GM15510 (cell line): ENCODE measurements around the gene MUSK.

Experiments
- POLR2A ChIP-seq: IDR thresholded peaks from 3 replicates; pipeline ENCODE4 v1.6.1; 2011; ENCODE audit warnings: borderline replicate concordance; ENCODE audit not compliant: insufficient read length; ENCODE audit errors: extremely low read depth

Gene MUSK

GRCh38 chr9:110837401-110838005 lies 168.9 kb downstream of the MUSK start:
- no peak for TF ChIP-seq POLR2A

- TF ChIP-seq POLR2A, result no peak
Measured at GRCh38 chr9:110842169-110842568, 173.6 kb downstream of the MUSK start.

DNA sequence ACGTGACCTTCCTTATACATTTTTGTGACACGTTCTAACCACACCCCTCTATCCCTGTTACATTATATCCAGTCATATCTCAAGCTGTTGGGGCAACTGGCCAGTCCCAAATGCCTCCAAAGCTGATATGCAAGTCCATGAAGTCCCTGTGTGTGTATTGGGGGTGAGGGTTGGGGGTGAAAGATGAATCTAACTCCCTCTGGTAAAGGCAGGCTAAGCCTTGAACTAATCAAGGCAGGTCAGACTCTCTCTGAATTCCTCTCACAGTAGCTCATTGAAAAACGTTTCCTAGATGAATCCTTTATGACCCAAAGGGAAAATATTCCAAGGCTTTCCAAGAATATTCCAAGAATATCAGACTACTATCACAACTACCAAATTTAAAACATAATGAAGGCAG lies 174.4 kb downstream of the MUSK start:
- TF ChIP-seq POLR2A, result no peak

DNA sequence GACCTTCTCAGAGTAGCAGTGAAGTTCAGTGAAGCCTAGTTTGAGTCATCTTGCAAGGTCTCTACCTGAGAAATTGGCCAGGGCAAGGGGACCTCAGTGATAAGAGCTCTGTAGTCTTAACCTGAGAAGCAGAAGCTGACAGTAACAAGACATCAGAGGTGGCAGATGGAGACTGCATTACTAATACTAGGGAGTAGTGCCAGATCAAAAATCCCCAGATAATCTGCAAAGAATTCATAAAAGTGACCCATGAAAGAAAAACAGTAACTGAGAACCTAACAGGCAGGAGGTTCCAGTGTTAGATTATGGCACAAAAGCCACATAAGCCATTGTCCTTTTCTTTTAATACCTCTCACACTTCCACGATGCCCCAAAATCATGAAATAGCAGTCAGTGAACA lies 175.5 kb downstream of the MUSK start:
- TF ChIP-seq POLR2A, result no peak

GRCh38 chr9:110846215-110846614 lies 177.6 kb downstream of the MUSK start:
- TF ChIP-seq POLR2A, result no peak

- TF ChIP-seq POLR2A, result no peak
Measured at GRCh38 chr9:110847671-110848070, 179.1 kb downstream of the MUSK start.

DNA sequence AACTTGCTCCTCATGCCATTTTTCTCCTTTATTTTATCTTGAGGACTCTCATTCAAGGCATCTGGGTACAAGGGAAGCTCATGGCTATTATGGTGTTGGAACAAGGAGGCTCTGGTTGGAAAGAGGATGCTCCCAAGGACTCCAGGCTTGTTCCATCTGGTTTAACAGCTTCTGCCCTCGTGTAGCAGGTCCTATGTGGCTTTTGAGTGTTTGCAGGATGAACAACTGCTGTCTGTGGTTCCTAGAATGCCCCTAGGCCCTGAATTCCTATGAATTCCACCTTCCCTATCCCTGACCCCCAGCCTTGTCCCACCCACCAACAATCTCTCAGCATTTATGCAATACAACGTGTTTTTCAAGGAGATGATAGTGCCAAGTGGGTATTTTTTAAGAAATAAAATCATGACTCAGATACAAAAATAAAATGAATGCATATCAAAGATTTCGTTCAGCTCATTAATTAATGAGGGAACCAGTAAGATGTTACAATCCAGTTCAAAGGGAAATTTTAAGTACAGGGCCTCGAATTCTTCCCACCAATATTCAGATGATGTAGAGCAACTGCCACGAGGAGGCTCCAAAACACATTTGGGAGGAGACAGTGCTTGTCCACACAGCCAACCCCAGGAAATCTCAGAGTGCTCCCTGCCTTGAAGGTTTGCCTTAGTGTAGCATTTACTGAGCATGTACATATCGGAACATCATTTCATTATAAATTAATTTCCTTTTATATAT lies 182.0 kb downstream of the MUSK start:
- TF ChIP-seq POLR2A, result no peak
